ENCODE data around the gene HRK.
A peak's percentile ranks its signal among the peaks of the same experiment; 100 is the strongest.

HRK gene

GRCh38 chr12:116881325-116881876 is at the start of gene HRK:
Gene HRK, minus strand, starts transcription at chr12:116881441. Its CDS starts 134 bp downstream, at chr12:116881307.
- Histone ChIP-seq H3K9ac (ENCODE audit: low read length) (peak within 1 kb of the TSS; percentile 62), H3K27ac (ENCODE audit: low read depth, low read length) (no peak within 1 kb of the TSS), H3K36me3 (ENCODE audit: control insufficient read depth, insufficient read depth, low read length) (no peaks in the 10 kb centered on the region), H3K4me3 (ENCODE audit: low read depth, low read length) (peak within 1 kb of the TSS; percentile 65), H3K27me3 (ENCODE audit: control insufficient read depth, insufficient read depth, low read length) (peaks cover 90% of the 10 kb centered on the region), H3K4me1 (ENCODE audit: control insufficient read depth, insufficient read depth, low read length) (peaks cover 15% of the 10 kb centered on the region), H3K9me3 (ENCODE audit: control insufficient read depth, insufficient read depth, low read depth, low read length) (no peaks in the 10 kb centered on the region)

GRCh38 chr12:116929885-116930284 is 48.6 kb upstream of the HRK start:
- no peak overlapping the region for H3K9ac ChIP-seq (ENCODE audit: low read length)
- H3K4me1 ChIP-seq (ENCODE audit: control insufficient read depth, insufficient read depth, low read length) = peaks cover 2% of the 10 kb centered on the region; the same call in 1 of the 2 replicates

GRCh38 chr12:116928504-116928903 is 47.3 kb upstream of the HRK start:
- Histone ChIP-seq H3K27ac (ENCODE audit: low read depth, low read length) (no peak overlapping the region), H3K9ac (ENCODE audit: low read length) (no peak overlapping the region), H3K27me3 (ENCODE audit: control insufficient read depth, insufficient read depth, low read length) (no peaks in the 10 kb centered on the region), H3K4me3 (ENCODE audit: low read depth, low read length) (no peak overlapping the region), H3K9me3 (ENCODE audit: control insufficient read depth, insufficient read depth, low read depth, low read length) (no peaks in the 10 kb centered on the region), H3K4me1 (ENCODE audit: control insufficient read depth, insufficient read depth, low read length) (peaks cover 8% of the 10 kb centered on the region; the same call in 1 of the 2 replicates), H3K36me3 (ENCODE audit: control insufficient read depth, insufficient read depth, low read length) (0 out of 2 replicates have a peak, but pooled peaks cover 7% of the 10 kb centered on the region)

More at GRCh38 chr12:116929885-116930284, 48.6 kb upstream of the HRK start:
- H3K27me3 ChIP-seq (ENCODE audit: control insufficient read depth, insufficient read depth, low read length) = no peaks in the 10 kb centered on the region
- 0 out of 2 replicates have a peak, but pooled peaks cover 9% of the 10 kb centered on the region for H3K36me3 ChIP-seq (ENCODE audit: control insufficient read depth, insufficient read depth, low read length)
- H3K4me3 ChIP-seq (ENCODE audit: low read depth, low read length) = no peak overlapping the region
- no peak overlapping the region for H3K27ac ChIP-seq (ENCODE audit: low read depth, low read length)
- no peaks in the 10 kb centered on the region for H3K9me3 ChIP-seq (ENCODE audit: control insufficient read depth, insufficient read depth, low read depth, low read length)

GRCh38 chr12:116927244-116927940 is 46.2 kb upstream of the HRK start:
- 0 out of 2 replicates have a peak, but pooled peaks cover 7% of the 10 kb centered on the region for H3K36me3 ChIP-seq (ENCODE audit: control insufficient read depth, insufficient read depth, low read length)
- no peak overlapping the region for H3K9ac ChIP-seq (ENCODE audit: low read length)
- H3K4me1 ChIP-seq (ENCODE audit: control insufficient read depth, insufficient read depth, low read length) = peaks cover 8% of the 10 kb centered on the region; the same call in 1 of the 2 replicates
- no peaks in the 10 kb centered on the region for H3K9me3 ChIP-seq (ENCODE audit: control insufficient read depth, insufficient read depth, low read depth, low read length)
- H3K27ac ChIP-seq (ENCODE audit: low read depth, low read length) = no peak overlapping the region
- no peaks in the 10 kb centered on the region for H3K27me3 ChIP-seq (ENCODE audit: control insufficient read depth, insufficient read depth, low read length)
- H3K4me3 ChIP-seq (ENCODE audit: low read depth, low read length) = no peak overlapping the region

GRCh38 chr12:116926283-116927243 is 45.3 kb upstream of the HRK start:
- Histone ChIP-seq H3K9me3 (ENCODE audit: control insufficient read depth, insufficient read depth, low read depth, low read length) (no peaks in the 10 kb centered on the region), H3K36me3 (ENCODE audit: control insufficient read depth, insufficient read depth, low read length) (0 out of 2 replicates have a peak, but pooled peaks cover 7% of the 10 kb centered on the region), H3K27ac (ENCODE audit: low read depth, low read length) (no peak overlapping the region), H3K4me3 (ENCODE audit: low read depth, low read length) (no peak overlapping the region), H3K9ac (ENCODE audit: low read length) (no peak overlapping the region), H3K4me1 (ENCODE audit: control insufficient read depth, insufficient read depth, low read length) (peaks cover 8% of the 10 kb centered on the region; the same call in 1 of the 2 replicates), H3K27me3 (ENCODE audit: control insufficient read depth, insufficient read depth, low read length) (no peaks in the 10 kb centered on the region)

- Histone ChIP-seq H3K27me3 (ENCODE audit: control insufficient read depth, insufficient read depth, low read length) (no peaks in the 10 kb centered on the region), H3K27ac (ENCODE audit: low read depth, low read length) (no peak overlapping the region), H3K4me3 (ENCODE audit: low read depth, low read length) (no peak overlapping the region), H3K4me1 (ENCODE audit: control insufficient read depth, insufficient read depth, low read length) (peaks cover 8% of the 10 kb centered on the region; the same call in 1 of the 2 replicates), H3K9ac (ENCODE audit: low read length) (no peak overlapping the region), H3K36me3 (ENCODE audit: control insufficient read depth, insufficient read depth, low read length) (0 out of 2 replicates have a peak, but pooled peaks cover 7% of the 10 kb centered on the region), H3K9me3 (ENCODE audit: control insufficient read depth, insufficient read depth, low read depth, low read length) (no peaks in the 10 kb centered on the region)
These were observed 43.6 kb upstream of the HRK start for GRCh38 chr12:116924558-116925453.

- no peak overlapping the region for H3K27ac ChIP-seq (ENCODE audit: low read depth, low read length)
- H3K36me3 ChIP-seq (ENCODE audit: control insufficient read depth, insufficient read depth, low read length) = no peaks in the 10 kb centered on the region
- H3K9me3 ChIP-seq (ENCODE audit: control insufficient read depth, insufficient read depth, low read depth, low read length) = no peaks in the 10 kb centered on the region
- peaks cover 8% of the 10 kb centered on the region; the same call in 1 of the 2 replicates for H3K4me1 ChIP-seq (ENCODE audit: control insufficient read depth, insufficient read depth, low read length)
- H3K27me3 ChIP-seq (ENCODE audit: control insufficient read depth, insufficient read depth, low read length) = no peaks in the 10 kb centered on the region
- H3K4me3 ChIP-seq (ENCODE audit: low read depth, low read length) = no peak overlapping the region
- no peak overlapping the region for H3K9ac ChIP-seq (ENCODE audit: low read length)
These were observed 41.1 kb upstream of the HRK start for GRCh38 chr12:116922194-116922897.

GRCh38 chr12:116920939-116921338 is 39.7 kb upstream of the HRK start:
- Histone ChIP-seq H3K27me3 (ENCODE audit: control insufficient read depth, insufficient read depth, low read length) (no peaks in the 10 kb centered on the region), H3K9me3 (ENCODE audit: control insufficient read depth, insufficient read depth, low read depth, low read length) (no peaks in the 10 kb centered on the region), H3K36me3 (ENCODE audit: control insufficient read depth, insufficient read depth, low read length) (no peaks in the 10 kb centered on the region), H3K27ac (ENCODE audit: low read depth, low read length) (no peak overlapping the region), H3K4me3 (ENCODE audit: low read depth, low read length) (no peak overlapping the region), H3K9ac (ENCODE audit: low read length) (no peak overlapping the region), H3K4me1 (ENCODE audit: control insufficient read depth, insufficient read depth, low read length) (peaks cover 11% of the 10 kb centered on the region; the same call in 1 of the 2 replicates)

GRCh38 chr12:116919706-116920485 is 38.7 kb upstream of the HRK start:
- no peaks in the 10 kb centered on the region for H3K9me3 ChIP-seq (ENCODE audit: control insufficient read depth, insufficient read depth, low read depth, low read length)
- H3K27me3 ChIP-seq (ENCODE audit: control insufficient read depth, insufficient read depth, low read length) = no peaks in the 10 kb centered on the region
- no peak overlapping the region for H3K4me3 ChIP-seq (ENCODE audit: low read depth, low read length)
- no peak overlapping the region for H3K27ac ChIP-seq (ENCODE audit: low read depth, low read length)
- peaks cover 9% of the 10 kb centered on the region; the same call in 1 of the 2 replicates for H3K4me1 ChIP-seq (ENCODE audit: control insufficient read depth, insufficient read depth, low read length)
- H3K9ac ChIP-seq (ENCODE audit: low read length) = no peak overlapping the region
- no peaks in the 10 kb centered on the region for H3K36me3 ChIP-seq (ENCODE audit: control insufficient read depth, insufficient read depth, low read length)

Data from HUES6 (cell line).